Measurements from ENCODE around the gene GSPT2.

DNA sequence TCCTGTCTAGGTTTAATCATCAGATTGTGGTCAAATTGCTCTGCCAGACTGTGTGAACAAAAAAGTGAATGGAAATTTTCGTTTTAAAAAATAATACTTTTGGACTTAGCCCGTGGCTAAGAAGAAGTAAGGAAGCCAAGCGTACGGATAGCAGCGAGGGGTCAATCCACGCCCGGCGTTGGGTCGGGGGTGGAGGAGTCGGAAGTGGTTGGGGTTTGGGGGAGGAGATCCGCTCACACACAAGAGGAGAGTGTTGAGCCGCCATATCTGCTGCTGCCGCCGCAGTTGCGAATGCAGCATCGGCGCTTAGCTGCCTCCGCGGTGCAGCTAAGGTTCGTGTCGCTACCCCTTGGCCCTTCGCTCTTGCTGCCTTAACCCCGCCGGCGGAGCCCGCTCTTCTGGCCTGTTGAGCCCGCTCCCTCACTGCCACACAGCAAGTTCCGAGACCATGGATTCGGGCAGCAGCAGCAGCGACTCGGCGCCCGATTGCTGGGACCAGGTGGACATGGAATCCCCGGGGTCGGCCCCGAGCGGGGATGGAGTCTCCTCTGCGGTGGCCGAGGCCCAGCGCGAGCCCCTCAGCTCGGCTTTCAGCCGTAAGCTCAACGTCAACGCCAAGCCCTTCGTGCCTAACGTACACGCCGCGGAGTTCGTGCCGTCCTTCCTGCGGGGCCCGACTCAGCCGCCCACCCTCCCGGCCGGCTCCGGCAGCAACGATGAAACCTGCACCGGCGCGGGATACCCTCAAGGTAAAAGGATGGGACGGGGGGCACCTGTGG lies at the start of gene GSPT2:
- TF ChIP-seq, protein P1, sequence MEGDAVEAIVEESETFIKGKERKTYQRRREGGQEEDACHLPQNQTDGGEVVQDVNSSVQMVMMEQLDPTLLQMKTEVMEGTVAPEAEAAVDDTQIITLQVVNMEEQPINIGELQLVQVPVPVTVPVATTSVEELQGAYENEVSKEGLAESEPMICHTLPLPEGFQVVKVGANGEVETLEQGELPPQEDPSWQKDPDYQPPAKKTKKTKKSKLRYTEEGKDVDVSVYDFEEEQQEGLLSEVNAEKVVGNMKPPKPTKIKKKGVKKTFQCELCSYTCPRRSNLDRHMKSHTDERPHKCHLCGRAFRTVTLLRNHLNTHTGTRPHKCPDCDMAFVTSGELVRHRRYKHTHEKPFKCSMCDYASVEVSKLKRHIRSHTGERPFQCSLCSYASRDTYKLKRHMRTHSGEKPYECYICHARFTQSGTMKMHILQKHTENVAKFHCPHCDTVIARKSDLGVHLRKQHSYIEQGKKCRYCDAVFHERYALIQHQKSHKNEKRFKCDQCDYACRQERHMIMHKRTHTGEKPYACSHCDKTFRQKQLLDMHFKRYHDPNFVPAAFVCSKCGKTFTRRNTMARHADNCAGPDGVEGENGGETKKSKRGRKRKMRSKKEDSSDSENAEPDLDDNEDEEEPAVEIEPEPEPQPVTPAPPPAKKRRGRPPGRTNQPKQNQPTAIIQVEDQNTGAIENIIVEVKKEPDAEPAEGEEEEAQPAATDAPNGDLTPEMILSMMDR (IDR thresholded peaks at IDR 0.05), result no peak
- no peak for TF ChIP-seq EZH2 (IDR thresholded peaks at IDR 0.05)
